BE2C (cell line): Measurements from ENCODE around the gene FCMR.

Source experiments
- DNase-seq: peaks from one replicate; pipeline ENCODE4 v3.0.0-alpha.2; 2020
- H3K27me3 ChIP-seq: fragments of 250-450 bp; sonication (Bioruptor Pico); 2 replicates; pipeline ENCODE4 v1.5.1; 2020; ENCODE audit warnings: mild to moderate bottlenecking
- H3K36me3 ChIP-seq: fragments of 250-450 bp; sonication (Bioruptor Pico); 2 replicates; pipeline ENCODE4 v1.5.1; 2020; ENCODE audit warnings: mild to moderate bottlenecking
- H3K4me1 ChIP-seq: fragments of 250-450 bp; sonication (Bioruptor Pico); 2 replicates; pipeline ENCODE4 v1.5.1; 2020
- H3K4me3 ChIP-seq: 2 replicates; pipeline ENCODE4 v1.5.1; 2011; ENCODE audit warnings: low read depth, low read length
- H3K9me3 ChIP-seq: fragments of 250-450 bp; sonication (Bioruptor Pico); 2 replicates; pipeline ENCODE4 v1.5.1; 2020
- CTCF ChIP-seq: IDR thresholded peaks from 2 replicates; pipeline ENCODE4 v1.5.1; 2012; ENCODE audit warnings: mild to moderate bottlenecking, low read depth, low read length

Gene FCMR

GRCh38 chr1:206939841-206940587 is 18.3 kb upstream of the FCMR start:
- DNase-seq, result no peak
- H3K36me3 ChIP-seq, result no peaks in the 10 kb centered on the region
- TF ChIP-seq CTCF, result no peak
- no peaks in the 10 kb centered on the region for H3K4me1 ChIP-seq
- no peaks in the 10 kb centered on the region; the same call in 1 of the 2 replicates for H3K9me3 ChIP-seq
- H3K27me3 ChIP-seq, result peaks cover 5% of the 10 kb centered on the region
- no peak overlapping the region for H3K4me3 ChIP-seq

GRCh38 chr1:206939131-206939530 is 17.4 kb upstream of the FCMR start:
- no peak overlapping the region for H3K4me3 ChIP-seq
- H3K36me3 ChIP-seq, result no peaks in the 10 kb centered on the region
- H3K4me1 ChIP-seq, result no peaks in the 10 kb centered on the region
- H3K27me3 ChIP-seq, result no peaks in the 10 kb centered on the region; the same call in none of the 2 replicates
- no peak for DNase-seq
- H3K9me3 ChIP-seq, result no peaks in the 10 kb centered on the region; the same call in 1 of the 2 replicates
- no peak for TF ChIP-seq CTCF

GRCh38 chr1:206937425-206937824 is 15.7 kb upstream of the FCMR start:
- Histone ChIP-seq H3K9me3 (no peaks in the 10 kb centered on the region; the same call in 1 of the 2 replicates), H3K4me1 (no peaks in the 10 kb centered on the region), H3K4me3 (no peak overlapping the region), H3K27me3 (no peaks in the 10 kb centered on the region; the same call in none of the 2 replicates), H3K36me3 (no peaks in the 10 kb centered on the region)
- no peak for DNase-seq
- TF ChIP-seq CTCF, result no peak

- DNase-seq, result peak; percentile 70
- Histone ChIP-seq H3K4me3 (no peak overlapping the region), H3K36me3 (no peaks in the 10 kb centered on the region), H3K27me3 (no peaks in the 10 kb centered on the region; the same call in none of the 2 replicates), H3K9me3 (no peaks in the 10 kb centered on the region; the same call in 1 of the 2 replicates), H3K4me1 (no peaks in the 10 kb centered on the region)
- peak; percentile 76 for TF ChIP-seq CTCF
These were observed 13.8 kb upstream of the FCMR start for GRCh38 chr1:206935491-206936067.

GRCh38 chr1:206933333-206933945 is 11.7 kb upstream of the FCMR start:
- H3K36me3 ChIP-seq, result no peaks in the 10 kb centered on the region
- TF ChIP-seq CTCF, result peak; percentile 77
- H3K9me3 ChIP-seq, result no peaks in the 10 kb centered on the region
- H3K27me3 ChIP-seq, result no peaks in the 10 kb centered on the region
- no peak overlapping the region for H3K4me3 ChIP-seq
- DNase-seq, result peak; percentile 71
- no peaks in the 10 kb centered on the region for H3K4me1 ChIP-seq
